ENCODE results near the gene ENTPD6.

ENTPD6 gene

DNA sequence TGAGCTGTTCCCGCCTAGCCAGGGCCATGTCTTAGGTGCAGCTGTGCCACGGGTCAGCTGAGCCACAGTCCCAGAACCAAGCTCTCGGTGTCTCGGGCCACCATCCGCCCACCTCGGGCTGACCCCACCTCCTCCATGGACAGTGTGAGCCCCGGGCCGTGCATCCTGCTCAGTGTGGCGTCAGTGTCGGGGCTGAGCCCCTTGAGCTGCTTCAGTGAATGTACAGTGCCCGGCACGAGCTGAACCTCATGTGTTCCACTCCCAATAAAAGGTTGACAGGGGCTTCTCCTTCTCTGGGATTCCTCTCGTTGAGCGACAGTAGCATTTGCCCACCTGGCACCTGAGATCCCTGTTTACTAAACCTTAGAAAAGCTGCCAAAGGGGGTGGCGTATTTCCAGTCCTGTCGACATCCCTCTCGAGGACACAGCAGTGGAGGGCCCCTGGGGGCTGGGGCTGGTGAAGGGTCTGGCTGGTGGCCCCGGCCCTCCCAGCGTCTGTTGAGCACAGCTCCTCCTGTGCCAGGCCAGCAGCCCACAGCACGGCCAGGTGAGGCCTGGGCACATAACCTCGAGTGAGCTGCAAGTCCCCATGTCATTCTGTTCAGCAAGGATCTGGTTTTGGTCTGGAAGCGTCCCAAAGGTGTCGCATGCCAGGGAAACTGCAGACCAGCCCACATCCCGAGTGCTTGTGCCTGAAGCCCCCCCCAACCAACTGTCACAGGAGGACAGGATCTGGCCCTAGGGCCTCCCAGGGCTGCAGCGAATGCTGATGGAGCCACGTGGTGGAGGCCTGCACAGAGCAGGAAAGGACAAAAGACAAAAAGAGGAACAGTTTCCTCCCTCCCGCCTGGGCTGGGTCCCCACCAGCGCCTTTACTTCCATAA, 31.2 kb downstream of the ENTPD6 start:
- no peak for DNase-seq
- H3K79me1 ChIP-seq (replicated peaks; ENCODE audit: low read length, poor library complexity, severe bottlenecking) = peaks cover 17% of the 10 kb centered on the region
- no peak overlapping the region for H3K4ac ChIP-seq (ENCODE audit: low read depth in 1 of 2, low read length in 2 of 2)
- no peak overlapping the region for H3K4me3 ChIP-seq (ENCODE audit: insufficient read depth in 1 of 2, low read depth in 1 of 2, low read length in 2 of 2)
- no peaks in the 10 kb centered on the region for H3K27me3 ChIP-seq (ENCODE audit: control insufficient read depth in 1 of 2, insufficient read depth in 1 of 2, low read length in 2 of 2)
- H4K8ac ChIP-seq (ENCODE audit: low read length) = peak overlapping the region; percentile 56
- no peak overlapping the region for H3K14ac ChIP-seq (ENCODE audit: low read length in 2 of 2)
- no peak overlapping the region for H2AFZ ChIP-seq (ENCODE audit: low read depth, low read length)
- H3K4me1 ChIP-seq (ENCODE audit: control insufficient read depth, insufficient read depth, low read depth, low read length) = peaks cover 51% of the 10 kb centered on the region
- peak overlapping the region; percentile 3 to 38 for H3K18ac ChIP-seq (ENCODE audit: low read depth in 1 of 2, low read length in 2 of 2)
- no peak overlapping the region for H2BK120ac ChIP-seq (ENCODE audit: low read depth, low read length)
- H3K9me3 ChIP-seq (ENCODE audit: control insufficient read depth, low read length) = no peaks in the 10 kb centered on the region
- H3K9ac ChIP-seq (ENCODE audit: low read length) = no peak overlapping the region
- peak overlapping the region; percentile 66 for H2BK15ac ChIP-seq (ENCODE audit: low read depth, poor library complexity, severe bottlenecking)
- peak overlapping the region; percentile 35 for H3K27ac ChIP-seq (ENCODE audit: low read length, poor library complexity, severe bottlenecking)
- peak overlapping the region; percentile 92 for H2AK5ac ChIP-seq (ENCODE audit: low read length, severe bottlenecking)
- 87% methylated on average over 28 of the region's 28 CpGs for WGBS
- peak overlapping the region; percentile 81 for H4K91ac ChIP-seq (ENCODE audit: low read length)
- H2BK5ac ChIP-seq (ENCODE audit: low read depth, low read length, poor library complexity, severe bottlenecking) = peak overlapping the region; percentile 11
- peak overlapping the region in 1 of 2 experiments; percentile 95 for H2BK12ac ChIP-seq (ENCODE audit: low read length in 2 of 2)
- H3K36me3 ChIP-seq (ENCODE audit: control insufficient read depth in 1 of 2, insufficient read depth in 2 of 2, low read depth in 1 of 2, low read length in 2 of 2) = peaks cover 21 to 38% of the 10 kb centered on the region in 2 experiments
- H3K23ac ChIP-seq (ENCODE audit: low read length in 2 of 2) = peak overlapping the region in 1 of 2 experiments; percentile 87
- H3K4me2 ChIP-seq (ENCODE audit: low read length, poor library complexity, severe bottlenecking) = no peak overlapping the region

DNA sequence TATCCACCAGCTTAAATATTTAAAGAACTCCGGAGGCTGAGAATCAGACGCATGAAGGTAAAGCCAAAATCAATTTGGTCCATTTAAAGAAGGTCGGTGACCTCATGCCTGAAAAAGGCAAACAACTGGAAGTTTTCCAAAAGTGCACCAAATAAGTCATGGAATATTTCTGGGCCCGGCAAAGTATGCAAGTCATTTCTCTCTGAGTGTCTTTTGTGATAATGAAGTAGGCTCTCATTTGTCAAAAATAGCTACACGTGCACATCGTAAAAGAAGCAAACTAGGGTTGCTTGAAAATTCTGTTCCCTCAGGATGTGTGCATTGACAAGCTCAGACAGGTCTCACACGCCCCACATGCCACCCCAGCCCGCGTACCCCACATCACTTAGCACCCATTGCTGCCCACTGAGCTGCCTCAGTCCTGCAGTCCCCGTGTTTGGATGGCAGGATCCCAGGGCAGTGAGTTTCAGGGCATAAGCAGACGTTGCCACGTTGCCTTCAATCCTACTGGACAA, 31.9 kb downstream of the ENTPD6 start:
- WGBS = 51% methylated on average over 12 of the region's 12 CpGs

DNA sequence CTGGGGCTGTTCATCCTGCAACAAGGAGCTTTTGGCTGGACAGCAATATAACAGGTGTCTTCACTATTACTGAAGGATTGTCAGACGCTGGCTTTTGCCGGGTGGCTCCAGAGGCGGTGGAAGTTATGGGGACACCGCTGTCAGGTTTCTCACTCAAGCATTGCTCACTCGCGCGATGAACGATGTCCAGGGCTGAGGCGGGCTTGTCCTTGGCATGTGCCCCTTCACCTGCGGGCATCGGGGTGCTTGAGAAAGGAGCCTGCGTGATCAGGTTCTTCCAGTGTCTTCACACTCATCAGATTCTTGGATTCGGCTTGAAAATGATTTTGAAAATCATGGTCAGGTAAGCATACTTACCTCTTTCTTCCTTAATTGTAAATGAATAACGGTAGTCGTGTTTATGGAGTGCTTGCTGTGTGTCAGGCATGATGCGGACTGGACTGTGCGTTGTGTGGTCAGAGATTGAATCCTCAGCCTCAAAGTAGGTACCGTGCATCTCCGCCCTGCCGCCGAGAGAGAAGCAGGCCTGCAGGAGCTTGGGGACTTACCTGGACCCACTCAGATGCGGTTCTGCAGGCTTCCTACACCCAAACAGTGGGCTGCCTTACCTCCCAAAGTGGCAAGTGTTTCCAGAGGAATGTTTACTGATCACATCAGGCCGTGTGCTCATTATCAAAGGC, 34.1 kb downstream of the ENTPD6 start:
- no peak overlapping the region for H2BK120ac ChIP-seq (ENCODE audit: low read depth, low read length)
- no peak overlapping the region for H3K4me2 ChIP-seq (ENCODE audit: low read length, poor library complexity, severe bottlenecking)

More for the DNA sequence above, 31.9 kb downstream of the ENTPD6 start:
- H3K27ac ChIP-seq (ENCODE audit: low read length, poor library complexity, severe bottlenecking) = peak overlapping the region; percentile 62
- peak overlapping the region; percentile 59 to 69 for H3K18ac ChIP-seq (ENCODE audit: low read depth in 1 of 2, low read length in 2 of 2)
- peak; percentile 71 for DNase-seq
- no peaks in the 10 kb centered on the region for H3K27me3 ChIP-seq (ENCODE audit: control insufficient read depth in 1 of 2, insufficient read depth in 1 of 2, low read length in 2 of 2)
- H3K79me1 ChIP-seq (replicated peaks; ENCODE audit: low read length, poor library complexity, severe bottlenecking) = peaks cover 17% of the 10 kb centered on the region
- H2BK120ac ChIP-seq (ENCODE audit: low read depth, low read length) = no peak overlapping the region
- peak overlapping the region in 1 of 2 experiments; percentile 14 for H3K14ac ChIP-seq (ENCODE audit: low read length in 2 of 2)
- no peak overlapping the region for H2BK15ac ChIP-seq (ENCODE audit: low read depth, poor library complexity, severe bottlenecking)
- H2AK5ac ChIP-seq (ENCODE audit: low read length, severe bottlenecking) = peak overlapping the region; percentile 71
- peak overlapping the region; percentile 30 for H3K9ac ChIP-seq (ENCODE audit: low read length)
- H2AFZ ChIP-seq (ENCODE audit: low read depth, low read length) = no peak overlapping the region
- no peak overlapping the region for H3K4me2 ChIP-seq (ENCODE audit: low read length, poor library complexity, severe bottlenecking)
- no peak overlapping the region for H3K4ac ChIP-seq (ENCODE audit: low read depth in 1 of 2, low read length in 2 of 2)
- H4K91ac ChIP-seq (ENCODE audit: low read length) = peak overlapping the region; percentile 89
- H2BK5ac ChIP-seq (ENCODE audit: low read depth, low read length, poor library complexity, severe bottlenecking) = peak overlapping the region; percentile 22
- H3K36me3 ChIP-seq (ENCODE audit: control insufficient read depth in 1 of 2, insufficient read depth in 2 of 2, low read depth in 1 of 2, low read length in 2 of 2) = peaks cover 21 to 31% of the 10 kb centered on the region in 2 experiments
- peaks cover 44% of the 10 kb centered on the region for H3K4me1 ChIP-seq (ENCODE audit: control insufficient read depth, insufficient read depth, low read depth, low read length)
- H3K4me3 ChIP-seq (ENCODE audit: insufficient read depth in 1 of 2, low read depth in 1 of 2, low read length in 2 of 2) = peak overlapping the region in 1 of 2 experiments; percentile 51
- H2BK12ac ChIP-seq (ENCODE audit: low read length in 2 of 2) = peak overlapping the region; percentile 50 to 85
- no peak overlapping the region for H3K23ac ChIP-seq (ENCODE audit: low read length in 2 of 2)
- no peaks in the 10 kb centered on the region for H3K9me3 ChIP-seq (ENCODE audit: control insufficient read depth, low read length)
- H4K8ac ChIP-seq (ENCODE audit: low read length) = peak overlapping the region; percentile 69

More for the DNA sequence above, 34.1 kb downstream of the ENTPD6 start:
- no peak overlapping the region for H2BK5ac ChIP-seq (ENCODE audit: low read depth, low read length, poor library complexity, severe bottlenecking)
- no peak overlapping the region for H3K4ac ChIP-seq (ENCODE audit: low read depth in 1 of 2, low read length in 2 of 2)
- no peak overlapping the region for H2AK5ac ChIP-seq (ENCODE audit: low read length, severe bottlenecking)
- H3K9ac ChIP-seq (ENCODE audit: low read length) = no peak overlapping the region
- H3K27ac ChIP-seq (ENCODE audit: low read length, poor library complexity, severe bottlenecking) = no peak overlapping the region
- H3K9me3 ChIP-seq (ENCODE audit: control insufficient read depth, low read length) = no peaks in the 10 kb centered on the region
- 92% methylated on average over 23 of the region's 23 CpGs for WGBS
- no peaks in the 10 kb centered on the region for H3K27me3 ChIP-seq (ENCODE audit: control insufficient read depth in 1 of 2, insufficient read depth in 1 of 2, low read length in 2 of 2)
- H3K36me3 ChIP-seq (ENCODE audit: control insufficient read depth in 1 of 2, insufficient read depth in 2 of 2, low read depth in 1 of 2, low read length in 2 of 2) = peaks cover 16 to 24% of the 10 kb centered on the region in 2 experiments
- DNase-seq = no peak
- no peak overlapping the region for H3K4me3 ChIP-seq (ENCODE audit: insufficient read depth in 1 of 2, low read depth in 1 of 2, low read length in 2 of 2)
- no peak overlapping the region for H2BK12ac ChIP-seq (ENCODE audit: low read length in 2 of 2)
- H3K79me1 ChIP-seq (replicated peaks; ENCODE audit: low read length, poor library complexity, severe bottlenecking) = peaks cover 17% of the 10 kb centered on the region
- no peak overlapping the region for H3K23ac ChIP-seq (ENCODE audit: low read length in 2 of 2)
- H2BK15ac ChIP-seq (ENCODE audit: low read depth, poor library complexity, severe bottlenecking) = no peak overlapping the region
- no peak overlapping the region for H2AFZ ChIP-seq (ENCODE audit: low read depth, low read length)
- no peak overlapping the region for H3K14ac ChIP-seq (ENCODE audit: low read length in 2 of 2)
- peak overlapping the region; percentile 34 for H4K91ac ChIP-seq (ENCODE audit: low read length)
- no peak overlapping the region for H3K18ac ChIP-seq (ENCODE audit: low read depth in 1 of 2, low read length in 2 of 2)
- peaks cover 30% of the 10 kb centered on the region for H3K4me1 ChIP-seq (ENCODE audit: control insufficient read depth, insufficient read depth, low read depth, low read length)
- no peak overlapping the region for H4K8ac ChIP-seq (ENCODE audit: low read length)
